Parathyroid adenoma (tissue), 2 donors: ENCODE results near the gene SBF2.
"Not testable (repeated sequence)": the region's sequence is repeated elsewhere in the genome, so short reads cannot be mapped to it uniquely, and the experiment has no call there.

Source experiments
- H2AFZ ChIP-seq: fragments of 300-600 bp; sonication (generic); one replicate; pipeline ENCODE4 v1.7.0; 2017; ENCODE audit warnings: antibody characterized with exemption, mild to moderate bottlenecking
- H3K27ac ChIP-seq: fragments of 300-600 bp; sonication (generic); one replicate; pipeline ENCODE4 v1.7.0; 2017
- H3K27me3 ChIP-seq: fragments of 300-600 bp; sonication (generic); one replicate; pipeline ENCODE4 v1.7.0; 2017; ENCODE audit warnings: low read length; ENCODE audit not compliant: control insufficient read depth, insufficient read depth
- H3K36me3 ChIP-seq: fragments of 300-600 bp; sonication (generic); one replicate; pipeline ENCODE4 v1.7.0; 2017; ENCODE audit warnings: low read length; ENCODE audit not compliant: control insufficient read depth, insufficient read depth
- H3K4me1 ChIP-seq: fragments of 300-600 bp; sonication (generic); one replicate; pipeline ENCODE4 v1.7.0; 2017; ENCODE audit warnings: control low read depth
- H3K4me2 ChIP-seq: fragments of 300-600 bp; sonication (generic); one replicate; pipeline ENCODE4 v1.7.0; 2017; ENCODE audit warnings: low read length
- H3K4me3 ChIP-seq: fragments of 300-600 bp; sonication (generic); one replicate; pipeline ENCODE4 v1.7.0; 2017; ENCODE audit warnings: low read depth, low read length
- H3K79me2 ChIP-seq: fragments of 300-600 bp; sonication (generic); one replicate; pipeline ENCODE4 v1.7.0; 2017; ENCODE audit warnings: control low read depth
- H3K9ac ChIP-seq: fragments of 300-600 bp; sonication (generic); one replicate; pipeline ENCODE4 v1.7.0; 2017; ENCODE audit warnings: mild to moderate bottlenecking
- H3K9me3 ChIP-seq: fragments of 300-600 bp; sonication (generic); one replicate; pipeline ENCODE4 v1.7.0; 2017; ENCODE audit warnings: low read length; ENCODE audit not compliant: control insufficient read depth
- CTCF ChIP-seq: fragments of 300-600 bp; sonication (generic); IDR thresholded peaks from one replicate; pipeline ENCODE4 v1.7.0; 2017; ENCODE audit warnings: antibody characterized with exemption, mild to moderate bottlenecking
- donor health status: primary hyperparathyroidism.

Gene SBF2

GRCh38 chr11:10042699-10043098, 251.3 kb downstream of the SBF2 start:
- TF ChIP-seq CTCF: no peak
- peaks cover 2% of the 10 kb centered on the region for H3K79me2 ChIP-seq
- no peak overlapping the region for H3K4me3 ChIP-seq
- H3K9ac ChIP-seq: no peak overlapping the region
- no peaks in the 10 kb centered on the region for H3K27me3 ChIP-seq
- no peaks in the 10 kb centered on the region for H3K4me1 ChIP-seq
- H3K27ac ChIP-seq: no peak overlapping the region
- no peak overlapping the region for H3K4me2 ChIP-seq
- no peaks in the 10 kb centered on the region for H3K36me3 ChIP-seq
- no peaks in the 10 kb centered on the region for H3K9me3 ChIP-seq
- no peak overlapping the region for H2AFZ ChIP-seq

GRCh38 chr11:10041748-10042446, 252.1 kb downstream of the SBF2 start:
- no peaks in the 10 kb centered on the region for H3K27me3 ChIP-seq
- H3K36me3 ChIP-seq: no peaks in the 10 kb centered on the region
- no peak overlapping the region for H3K27ac ChIP-seq
- H3K9me3 ChIP-seq: no peaks in the 10 kb centered on the region
- H2AFZ ChIP-seq: no peak overlapping the region
- no peaks in the 10 kb centered on the region for H3K4me1 ChIP-seq
- no peak overlapping the region for H3K4me3 ChIP-seq
- H3K79me2 ChIP-seq: peaks cover 2% of the 10 kb centered on the region
- no peak for TF ChIP-seq CTCF
- H3K9ac ChIP-seq: no peak overlapping the region
- no peak overlapping the region for H3K4me2 ChIP-seq

- Histone ChIP-seq H3K27me3 (no peaks in the 10 kb centered on the region), H3K36me3 (no peaks in the 10 kb centered on the region), H3K4me1 (no peaks in the 10 kb centered on the region), H3K27ac (no peak overlapping the region), H3K9me3 (no peaks in the 10 kb centered on the region), H3K79me2 (peaks cover 2% of the 10 kb centered on the region), H2AFZ (no peak overlapping the region), H3K4me2 (no peak overlapping the region), H3K9ac (no peak overlapping the region), H3K4me3 (no peak overlapping the region)
- TF ChIP-seq CTCF: no peak
Observed at GRCh38 chr11:10041332-10041731, 252.7 kb downstream of the SBF2 start.

- Histone ChIP-seq H3K9me3 (no peaks in the 10 kb centered on the region), H3K4me1 (no peaks in the 10 kb centered on the region), H3K4me2 (no peak overlapping the region), H3K4me3 (no peak overlapping the region), H3K79me2 (no peaks in the 10 kb centered on the region), H2AFZ (no peak overlapping the region), H3K9ac (no peak overlapping the region), H3K36me3 (no peaks in the 10 kb centered on the region), H3K27me3 (no peaks in the 10 kb centered on the region), H3K27ac (no peak overlapping the region)
- TF ChIP-seq CTCF: no peak
Observed at GRCh38 chr11:10038521-10039302, 255.3 kb downstream of the SBF2 start.

- H3K27ac ChIP-seq, H3K27me3 ChIP-seq, H3K4me2 ChIP-seq, H3K4me1 ChIP-seq, H3K36me3 ChIP-seq, H3K4me3 ChIP-seq, H3K9me3 ChIP-seq, H2AFZ ChIP-seq, H3K79me2 ChIP-seq, H3K9ac ChIP-seq: not testable (repeated sequence)
Observed at GRCh38 chr11:10035932-10036331, 258.1 kb downstream of the SBF2 start.
